ENCODE data around the gene SLC15A1.
"Not testable (repeated sequence)": the region's sequence is repeated elsewhere in the genome, so short reads cannot be mapped to it uniquely, and the experiment has no call there.

SLC15A1 gene

DNA sequence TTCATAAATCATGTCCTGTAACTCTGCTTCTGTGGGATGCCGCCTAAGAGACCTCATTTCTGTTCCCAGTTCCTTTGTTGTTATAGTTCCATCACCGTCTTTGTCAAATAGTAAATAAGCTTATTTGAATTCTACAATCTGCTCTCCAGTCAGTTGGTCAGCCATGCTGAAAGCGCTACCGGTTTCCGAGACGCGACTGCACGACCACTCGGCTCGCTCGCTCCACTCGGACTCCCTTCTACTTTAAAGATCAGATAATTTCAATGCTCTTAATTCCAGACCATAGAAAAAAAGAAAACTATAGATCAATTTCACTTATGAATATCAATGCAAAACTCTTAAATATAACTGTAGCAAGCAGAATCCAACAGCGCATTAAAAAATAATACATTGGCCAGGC, 111.4 kb downstream of the SLC15A1 start:
- TF ChIP-seq, protein P1, sequence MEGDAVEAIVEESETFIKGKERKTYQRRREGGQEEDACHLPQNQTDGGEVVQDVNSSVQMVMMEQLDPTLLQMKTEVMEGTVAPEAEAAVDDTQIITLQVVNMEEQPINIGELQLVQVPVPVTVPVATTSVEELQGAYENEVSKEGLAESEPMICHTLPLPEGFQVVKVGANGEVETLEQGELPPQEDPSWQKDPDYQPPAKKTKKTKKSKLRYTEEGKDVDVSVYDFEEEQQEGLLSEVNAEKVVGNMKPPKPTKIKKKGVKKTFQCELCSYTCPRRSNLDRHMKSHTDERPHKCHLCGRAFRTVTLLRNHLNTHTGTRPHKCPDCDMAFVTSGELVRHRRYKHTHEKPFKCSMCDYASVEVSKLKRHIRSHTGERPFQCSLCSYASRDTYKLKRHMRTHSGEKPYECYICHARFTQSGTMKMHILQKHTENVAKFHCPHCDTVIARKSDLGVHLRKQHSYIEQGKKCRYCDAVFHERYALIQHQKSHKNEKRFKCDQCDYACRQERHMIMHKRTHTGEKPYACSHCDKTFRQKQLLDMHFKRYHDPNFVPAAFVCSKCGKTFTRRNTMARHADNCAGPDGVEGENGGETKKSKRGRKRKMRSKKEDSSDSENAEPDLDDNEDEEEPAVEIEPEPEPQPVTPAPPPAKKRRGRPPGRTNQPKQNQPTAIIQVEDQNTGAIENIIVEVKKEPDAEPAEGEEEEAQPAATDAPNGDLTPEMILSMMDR (IDR thresholded peaks at IDR 0.05; ENCODE audit: low read length, missing control alignments), result no peak
- no peak overlapping the region for H3K4me3 ChIP-seq (replicated peaks; ENCODE audit: low read depth, low read length)
- DNase-seq (ENCODE audit: low read depth), result no peak

DNA sequence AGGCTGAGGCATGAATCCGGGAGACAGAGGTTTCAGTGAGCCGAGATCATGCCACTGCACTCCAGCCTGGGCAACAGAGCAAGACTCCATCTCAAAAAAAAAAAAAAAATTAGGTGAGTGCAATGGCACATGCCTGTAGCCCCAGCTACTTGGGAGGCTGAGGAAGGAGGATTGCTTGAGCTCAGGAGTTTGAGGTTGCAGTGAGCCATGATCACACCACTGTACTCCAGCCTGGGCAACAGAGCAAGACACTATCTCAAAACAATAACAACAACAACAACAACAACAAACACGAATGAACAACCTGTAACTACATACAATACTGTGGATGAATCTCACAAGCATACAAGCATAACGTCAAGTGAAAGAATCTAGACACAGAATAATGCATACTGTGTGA, 112.7 kb downstream of the SLC15A1 start:
- not testable (repeated sequence) for H3K4me3 ChIP-seq (replicated peaks; ENCODE audit: low read depth, low read length); DNase-seq (ENCODE audit: low read depth)

DNA sequence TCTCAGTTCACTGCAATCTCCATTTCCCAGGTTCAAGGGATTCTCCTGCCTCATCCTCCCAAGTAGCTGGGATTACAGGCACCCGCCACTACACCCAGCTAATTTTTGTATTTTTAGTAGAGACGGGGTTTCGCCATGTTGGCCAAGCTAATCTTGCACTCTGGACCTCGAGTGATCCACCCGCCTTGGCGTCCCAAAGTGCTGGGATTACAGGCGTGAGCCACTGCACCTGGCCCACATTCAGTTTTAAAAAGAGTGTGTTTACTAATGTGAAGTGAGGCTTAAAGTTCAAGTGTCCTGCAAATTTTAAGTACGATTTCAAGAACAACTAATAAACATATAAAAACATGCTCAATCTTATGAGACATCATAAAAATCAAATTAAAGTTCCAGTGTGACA, 114.1 kb downstream of the SLC15A1 start:
- not testable (repeated sequence) for H3K4me3 ChIP-seq (replicated peaks; ENCODE audit: low read depth, low read length); DNase-seq (ENCODE audit: low read depth)

Data from fibroblast of pulmonary artery (primary cell).